H54 (cell line): ENCODE results near the gene GPN1.

Experiments used
- DNase-seq: peaks from one replicate; pipeline ENCODE4 v3.0.0; 2011; ENCODE audit warnings: low spot score, mixed read lengths; ENCODE audit not compliant: insufficient read length
- FAIRE-seq: peaks from 3 replicates; lab custom pipeline; 2011; peaks lifted over from hg19 to GRCh38; lab: Jason Lieb, UNC
- POLR2A ChIP-seq: IDR thresholded peaks from 2 replicates; pipeline ENCODE4 v1.6.1; 2011; ENCODE audit warnings: low read depth, mild to moderate bottlenecking, low read length

The GPN1 gene

GRCh38 chr2:27645197-27645596, 16.3 kb downstream of the GPN1 start:
- no peak for DNase-seq
- FAIRE-seq = no peak
- TF ChIP-seq POLR2A = no peak

DNA sequence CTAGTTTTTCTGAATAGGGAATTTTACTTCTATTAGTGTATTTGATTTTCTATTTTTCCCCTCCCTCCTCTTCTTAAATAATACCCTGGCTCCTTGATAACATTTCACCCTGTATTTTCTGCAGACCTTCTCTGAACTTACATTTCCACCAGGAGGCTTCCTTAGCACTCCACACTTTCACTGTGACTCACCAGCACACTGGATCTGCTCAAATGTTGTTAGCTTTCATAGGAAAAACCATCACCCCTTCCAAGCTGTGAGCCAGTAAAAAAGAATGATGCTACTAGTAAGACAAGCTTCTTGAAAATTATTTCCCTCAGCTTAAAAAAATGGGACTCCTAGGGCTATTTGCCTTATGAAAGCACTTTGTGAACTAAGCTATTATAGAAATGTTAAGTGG, 18.4 kb downstream of the GPN1 start:
- no peak for TF ChIP-seq POLR2A
- FAIRE-seq (peak; percentile 50), DNase-seq (no peak)

DNA sequence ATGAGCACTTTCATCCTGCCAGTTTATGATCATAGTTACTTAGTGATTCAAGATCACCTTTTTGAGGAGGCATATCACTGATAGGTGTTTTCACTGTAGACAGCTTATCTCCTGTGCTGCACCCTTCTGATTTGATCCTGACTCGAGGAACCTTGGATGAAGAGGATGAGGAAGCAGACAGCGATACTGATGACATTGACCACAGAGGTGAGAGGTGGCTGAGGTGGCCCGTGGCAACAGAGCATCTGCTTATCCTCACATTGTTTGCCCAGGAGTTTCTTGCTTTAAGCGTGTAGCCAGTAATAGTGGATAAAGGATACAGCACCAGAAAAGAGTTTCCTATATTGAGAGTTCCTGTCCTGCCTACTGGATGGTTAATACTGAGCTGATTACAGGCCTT, 18.9 kb downstream of the GPN1 start:
- FAIRE-seq (peak; percentile 38), DNase-seq (no peak)
- TF ChIP-seq POLR2A = no peak

GRCh38 chr2:27651056-27651455, 22.2 kb downstream of the GPN1 start:
- no peak for TF ChIP-seq POLR2A
- DNase-seq = no peak
- no peak for FAIRE-seq

DNA sequence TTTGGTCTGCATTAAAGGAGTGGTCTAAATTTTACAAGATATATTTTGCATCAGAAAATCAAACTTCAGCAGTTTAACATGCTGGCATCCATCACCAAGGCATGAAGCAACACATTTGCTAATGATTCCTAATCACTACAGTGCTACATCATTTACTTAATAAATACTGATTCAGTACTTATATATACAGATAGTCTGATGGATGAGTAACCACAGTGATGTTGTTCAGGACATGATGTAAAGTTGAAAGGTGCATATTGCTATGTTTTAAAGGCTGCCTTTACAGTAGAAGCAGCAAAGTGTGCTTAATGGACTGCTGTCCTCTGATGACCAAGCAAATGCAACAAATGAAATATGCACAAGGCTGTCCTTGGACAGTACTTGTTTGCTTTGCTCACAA, 23.5 kb downstream of the GPN1 start:
- no peak for FAIRE-seq

DNA sequence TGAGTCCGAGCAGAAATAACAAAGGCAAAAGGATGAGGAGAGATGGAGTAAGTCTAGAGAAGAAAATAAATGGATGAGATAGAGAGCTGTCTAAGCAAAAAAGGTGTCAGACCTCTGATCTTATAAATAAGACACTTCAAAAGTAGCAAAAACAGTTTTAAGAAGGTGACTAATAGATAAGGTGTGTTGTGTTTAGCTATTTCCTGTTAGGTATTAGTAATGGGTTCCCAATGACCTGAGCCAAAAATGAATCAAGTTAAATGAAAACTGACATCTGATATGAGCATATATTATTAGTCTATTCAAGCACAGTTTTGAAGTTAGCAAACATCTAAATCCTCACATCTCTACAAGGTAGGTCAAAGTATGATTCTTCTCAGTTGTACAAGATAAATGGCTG, 23.9 kb downstream of the GPN1 start:
- no peak for FAIRE-seq
- DNase-seq = no peak
- TF ChIP-seq POLR2A = no peak

More for the DNA sequence above, 23.5 kb downstream of the GPN1 start:
- no peak for TF ChIP-seq POLR2A
- DNase-seq = no peak

DNA sequence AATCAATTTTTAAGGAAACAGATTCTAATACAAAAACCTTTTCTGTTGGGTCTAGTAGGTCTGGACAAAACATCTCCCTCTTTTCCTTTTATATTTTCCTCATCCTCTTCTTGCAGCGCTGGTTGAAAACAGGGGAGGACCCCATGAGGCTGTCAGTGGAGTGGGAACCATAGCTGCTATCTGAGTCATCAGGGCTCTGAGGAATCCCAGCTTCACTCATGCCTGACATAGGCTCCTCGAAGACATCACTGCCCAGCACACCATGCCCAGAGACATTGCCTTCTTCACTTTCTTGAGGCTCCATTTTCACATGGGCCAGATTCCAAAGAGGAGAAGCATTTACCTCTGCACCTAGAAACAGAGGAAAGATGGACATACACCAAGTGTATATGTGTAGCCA, 24.5 kb downstream of the GPN1 start:
- FAIRE-seq (no peak), DNase-seq (no peak)
- no peak for TF ChIP-seq POLR2A

GRCh38 chr2:27655155-27655951, 26.5 kb downstream of the GPN1 start:
- peak; percentile 94 for FAIRE-seq
- peak; percentile 45 for DNase-seq
- TF ChIP-seq POLR2A = no peak

DNA sequence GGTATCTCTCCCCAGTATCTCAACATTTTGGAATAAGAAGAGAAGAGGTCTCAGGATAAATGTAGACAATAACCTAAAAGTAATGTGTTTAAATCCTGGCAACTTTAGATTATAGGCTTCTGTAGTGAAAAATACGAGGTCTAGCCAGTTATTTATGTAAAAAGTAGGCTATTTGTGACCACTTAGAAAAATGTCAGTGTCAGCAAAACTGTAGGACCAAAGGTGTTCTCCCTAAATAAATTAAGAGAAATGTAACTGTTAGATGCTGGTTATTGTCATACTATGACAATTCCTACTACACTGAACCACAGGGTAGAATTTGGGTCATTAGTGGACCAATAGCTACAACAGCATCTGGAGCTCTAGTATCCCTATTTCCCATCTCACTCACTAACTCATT, 32.5 kb downstream of the GPN1 start:
- no peak for TF ChIP-seq POLR2A
- DNase-seq (no peak), FAIRE-seq (no peak)

GRCh38 chr2:27663285-27664153, 34.7 kb downstream of the GPN1 start, which contains the start of the genes SLC4A1AP and SUPT7L:
Gene SLC4A1AP (plus strand): TSS chr2:27663889. CDS start chr2:27663915, 26 bp downstream.
Gene SUPT7L (minus strand): TSS chr2:27663614. CDS start chr2:27662192, 1,422 bp downstream.
- peak; percentile 50 for DNase-seq
- peak; percentile 49 for TF ChIP-seq POLR2A
- peak; percentile 84 for FAIRE-seq

DNA sequence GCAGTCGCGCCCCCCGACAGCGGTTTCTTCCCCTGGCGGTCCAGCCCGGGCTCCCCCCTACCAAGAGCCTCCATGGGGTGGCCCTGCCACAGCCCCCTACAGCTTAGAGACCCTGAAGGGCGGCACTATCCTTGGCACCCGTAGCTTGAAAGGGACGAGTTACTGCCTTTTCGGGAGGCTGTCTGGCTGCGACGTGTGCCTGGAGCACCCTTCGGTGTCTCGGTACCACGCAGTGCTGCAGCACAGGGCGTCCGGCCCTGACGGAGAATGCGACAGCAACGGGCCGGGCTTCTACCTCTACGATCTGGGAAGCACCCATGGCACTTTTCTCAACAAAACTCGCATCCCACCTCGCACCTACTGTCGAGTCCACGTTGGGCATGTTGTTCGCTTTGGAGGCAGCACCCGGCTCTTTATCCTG, 35.3 kb downstream of the GPN1 start:
- no peak for TF ChIP-seq POLR2A
- FAIRE-seq (no peak), DNase-seq (no peak)

- TF ChIP-seq POLR2A = no peak
- FAIRE-seq (no peak), DNase-seq (no peak)
Observed at GRCh38 chr2:27664622-27665363, 35.9 kb downstream of the GPN1 start.

DNA sequence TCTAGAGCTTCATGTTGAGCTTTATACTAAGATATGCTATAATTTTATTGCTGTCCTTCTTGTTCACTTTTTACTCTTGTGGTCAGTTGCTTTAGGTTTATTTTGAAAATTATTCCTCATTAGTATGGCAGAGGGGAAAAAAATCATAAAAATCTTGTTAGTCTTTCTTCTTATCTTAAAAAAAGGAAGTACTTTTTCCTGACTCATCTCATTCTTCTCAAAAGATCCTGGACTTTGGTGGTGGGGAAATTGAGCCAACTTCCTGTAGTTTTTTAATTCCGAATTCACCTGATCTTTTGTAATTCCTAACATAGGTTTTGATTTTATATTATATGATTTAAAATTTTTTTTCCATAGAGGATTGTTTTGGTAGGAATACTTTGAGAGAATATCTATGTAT, 38.6 kb downstream of the GPN1 start:
- DNase-seq = no peak
- no peak for TF ChIP-seq POLR2A
- FAIRE-seq = no peak
